Testis (tissue), 3 donors: ENCODE data around the gene TBL2. TPM values are rescaled to one million over a fixed set of nuclear protein-coding genes. Genes with fewer than 3 reads are reported as not detected.

Experiments
- DNase-seq: peaks from one replicate; pipeline ENCODE4 v3.0.0-alpha.2; 2019
- H3K27ac ChIP-seq, 2 donors: fragments of 200-600 bp; sonication (generic); one replicate each; pipeline ENCODE4 v1.5.1; 2019
- H3K27me3 ChIP-seq: fragments of 200-600 bp; sonication (generic); one replicate; pipeline ENCODE4 v1.5.1; 2019
- H3K36me3 ChIP-seq: fragments of 200-600 bp; sonication (generic); one replicate; pipeline ENCODE4 v1.5.1; 2017; ENCODE audit warnings: low read depth; ENCODE audit errors: missing control alignments
- H3K4me1 ChIP-seq: fragments of 200-600 bp; sonication (generic); one replicate; pipeline ENCODE4 v1.5.1; 2019
- H3K4me3 ChIP-seq, 2 donors: fragments of 200-600 bp; sonication (generic); one replicate each; pipeline ENCODE4 v1.5.1; 2017 to 2019
- H3K9me3 ChIP-seq: fragments of 200-600 bp; sonication (generic); one replicate; pipeline ENCODE4 v1.5.1; 2017
- POLR2A ChIP-seq: fragments of 450-650 bp; IDR thresholded peaks from one replicate; pipeline ENCODE4 v1.6.1; 2017; ENCODE audit warnings: antibody characterized with exemption, mild to moderate bottlenecking, moderate library complexity
- WGBS, 2 donors: methylation state at CpG; one replicate each; pipeline ENCODE4 v1.1.5; 2018; 5-methylcytosine and 5-hydroxymethylcytosine counted together
- intact Hi-C: fragments of 100-400 bp; cut with DNase I; formaldehyde crosslinking; loops from one replicate; pipeline ENCODE4 v1.15.1; 2023; ENCODE audit warnings: low total_unique reads
- polyA plus RNA-seq: library from polyadenylated mRNA; stranded (reverse); fragments of 350-450 nt; fragmentation: Illumina TruSeq; extraction: RNeasy Lipid Tissue Mini Kit (QIAGEN cat#74804); gene quantifications from one replicate; pipeline ENCODE4 v1.2.3, GENCODE V29; 2014; ENCODE audit warnings: low read depth, low replicate concordance; ENCODE audit not compliant: insufficient read depth
- total RNA-seq, 2 donors: library from RNA; depleted of rRNA; stranded (reverse); fragments of >200 nt; gene quantifications; one replicate each; pipeline ENCODE4 v1.2.3, GENCODE V29; 2016
- TF ChIP-seq, protein P1 (sequence below), 3 experiments: fragments of 450-650 bp in 2 of 3; fragments of 200-600 bp in 1 of 3; sonication (generic) in 1 of 3; IDR thresholded peaks; one replicate each; pipeline ENCODE4 v1.5.1; 2016 to 2019; ENCODE audit warnings: antibody characterized with exemption in 3 of 3, mild to moderate bottlenecking in 2 of 3, moderate library complexity in 1 of 3

The TBL2 gene
- total and polyA plus RNA-seq, 3 donors from 2014 or later, result 211 to 579 (median 224) TPM

DNA sequence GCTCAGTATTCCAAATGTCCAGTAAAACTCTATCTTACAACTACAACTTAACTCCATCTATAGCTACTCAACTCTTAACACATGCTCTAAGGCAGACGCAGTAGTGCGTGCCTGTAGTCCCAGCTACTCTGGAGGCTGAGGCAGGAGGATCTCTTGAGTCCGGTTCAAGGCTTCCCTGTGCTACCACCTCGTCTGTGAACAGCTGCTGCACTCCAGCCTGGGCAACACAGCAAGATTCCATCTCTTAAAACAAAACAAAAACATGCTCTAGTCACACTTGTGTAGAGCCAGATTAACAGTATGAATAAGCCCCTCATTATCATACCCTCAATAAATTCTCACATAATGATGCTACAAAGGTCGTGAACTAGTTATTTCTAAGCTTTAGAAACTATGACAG lies 59.9 kb downstream of the TBL2 start:
- intact Hi-C loops, result no loop called here
- Histone ChIP-seq H3K27me3 (no peaks in the 10 kb centered on the region), H3K9me3 (no peaks in the 10 kb centered on the region), H3K4me1 (peaks cover 19% of the 10 kb centered on the region), H3K4me3 (no peak overlapping the region), H3K36me3 (no peaks in the 10 kb centered on the region), H3K27ac (no peak overlapping the region)
- 58 to 76% methylated on average over 5 of the region's 5 CpGs for WGBS, 2 donors
- TF ChIP-seq, protein P1, sequence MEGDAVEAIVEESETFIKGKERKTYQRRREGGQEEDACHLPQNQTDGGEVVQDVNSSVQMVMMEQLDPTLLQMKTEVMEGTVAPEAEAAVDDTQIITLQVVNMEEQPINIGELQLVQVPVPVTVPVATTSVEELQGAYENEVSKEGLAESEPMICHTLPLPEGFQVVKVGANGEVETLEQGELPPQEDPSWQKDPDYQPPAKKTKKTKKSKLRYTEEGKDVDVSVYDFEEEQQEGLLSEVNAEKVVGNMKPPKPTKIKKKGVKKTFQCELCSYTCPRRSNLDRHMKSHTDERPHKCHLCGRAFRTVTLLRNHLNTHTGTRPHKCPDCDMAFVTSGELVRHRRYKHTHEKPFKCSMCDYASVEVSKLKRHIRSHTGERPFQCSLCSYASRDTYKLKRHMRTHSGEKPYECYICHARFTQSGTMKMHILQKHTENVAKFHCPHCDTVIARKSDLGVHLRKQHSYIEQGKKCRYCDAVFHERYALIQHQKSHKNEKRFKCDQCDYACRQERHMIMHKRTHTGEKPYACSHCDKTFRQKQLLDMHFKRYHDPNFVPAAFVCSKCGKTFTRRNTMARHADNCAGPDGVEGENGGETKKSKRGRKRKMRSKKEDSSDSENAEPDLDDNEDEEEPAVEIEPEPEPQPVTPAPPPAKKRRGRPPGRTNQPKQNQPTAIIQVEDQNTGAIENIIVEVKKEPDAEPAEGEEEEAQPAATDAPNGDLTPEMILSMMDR (IDR thresholded peaks at IDR 0.05), result no peak
- no peak for TF ChIP-seq POLR2A
- DNase-seq, result no peak

Other genes starting within 250 kb of the TBL2 start
- 1 to 10 TPM; 5.6 to 8.3 TPM for gene FZD9, start 144.8 kb downstream of the TBL2 start, total RNA-seq
- 4.2 TPM for gene FZD9, start 144.8 kb downstream of the TBL2 start, polyA plus RNA-seq
- gene BAZ1B, start 56.3 kb downstream of the TBL2 start, total RNA-seq, result 10 to 100 TPM; 59.4 to 72.8 TPM
- gene BAZ1B, start 56.3 kb downstream of the TBL2 start, polyA plus RNA-seq, result 30.8 TPM
- gene BCL7B, start 20.9 kb downstream of the TBL2 start, total RNA-seq, result 10 to 100 TPM; 83.0 to 91.1 TPM
- 88.9 TPM for gene BCL7B, start 20.9 kb downstream of the TBL2 start, polyA plus RNA-seq
- gene MLXIPL, start 45.9 kb upstream of the TBL2 start, total RNA-seq, result 100 to 1,000 TPM; 160 to 215 TPM
- gene MLXIPL, start 45.9 kb upstream of the TBL2 start, polyA plus RNA-seq, result 34.2 TPM
- 10 to 100 TPM; 15.0 to 24.8 TPM for gene VPS37D, start 89.3 kb upstream of the TBL2 start, total RNA-seq
- 10.3 TPM for gene VPS37D, start 89.3 kb upstream of the TBL2 start, polyA plus RNA-seq
- 10 to 100 TPM; 19.7 to 25.0 TPM for gene DNAJC30, start 104.9 kb upstream of the TBL2 start, total RNA-seq
- gene DNAJC30, start 104.9 kb upstream of the TBL2 start, polyA plus RNA-seq, result 27.7 TPM
- 100 to 1,000 TPM; 241 to 252 TPM for gene BUD23, start 105.0 kb upstream of the TBL2 start, total RNA-seq
- gene BUD23, start 105.0 kb upstream of the TBL2 start, polyA plus RNA-seq, result 231 TPM
- gene STX1A, start 141.1 kb upstream of the TBL2 start, total RNA-seq, result 10 to 100 TPM; 24.7 to 28.2 TPM
- 13.2 TPM for gene STX1A, start 141.1 kb upstream of the TBL2 start, polyA plus RNA-seq
- gene ABHD11, start 160.2 kb upstream of the TBL2 start, total RNA-seq, result 10 to 100 TPM; 29.0 to 33.1 TPM
- 21.6 TPM for gene ABHD11, start 160.2 kb upstream of the TBL2 start, polyA plus RNA-seq
- 1 to 10 TPM; 1.9 to 5.1 TPM for gene CLDN3, start 191.7 kb upstream of the TBL2 start, total RNA-seq
- gene CLDN3, start 191.7 kb upstream of the TBL2 start, polyA plus RNA-seq, result 6.1 TPM